Stimulated activated CD4-positive, alpha-beta T cell treated with anti-CD3 and anti-CD28 coated beads, Interleukin-15, amount 100 ng/mL, for 24 hours (primary cell): Measurements from ENCODE around the gene EFCAB11.

Experiments
- DNase-seq: peaks from one replicate; pipeline ENCODE4 v3.0.0-alpha.2; 2020

EFCAB11 gene, protein sequence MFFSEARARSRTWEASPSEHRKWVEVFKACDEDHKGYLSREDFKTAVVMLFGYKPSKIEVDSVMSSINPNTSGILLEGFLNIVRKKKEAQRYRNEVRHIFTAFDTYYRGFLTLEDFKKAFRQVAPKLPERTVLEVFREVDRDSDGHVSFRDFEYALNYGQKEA

DNA sequence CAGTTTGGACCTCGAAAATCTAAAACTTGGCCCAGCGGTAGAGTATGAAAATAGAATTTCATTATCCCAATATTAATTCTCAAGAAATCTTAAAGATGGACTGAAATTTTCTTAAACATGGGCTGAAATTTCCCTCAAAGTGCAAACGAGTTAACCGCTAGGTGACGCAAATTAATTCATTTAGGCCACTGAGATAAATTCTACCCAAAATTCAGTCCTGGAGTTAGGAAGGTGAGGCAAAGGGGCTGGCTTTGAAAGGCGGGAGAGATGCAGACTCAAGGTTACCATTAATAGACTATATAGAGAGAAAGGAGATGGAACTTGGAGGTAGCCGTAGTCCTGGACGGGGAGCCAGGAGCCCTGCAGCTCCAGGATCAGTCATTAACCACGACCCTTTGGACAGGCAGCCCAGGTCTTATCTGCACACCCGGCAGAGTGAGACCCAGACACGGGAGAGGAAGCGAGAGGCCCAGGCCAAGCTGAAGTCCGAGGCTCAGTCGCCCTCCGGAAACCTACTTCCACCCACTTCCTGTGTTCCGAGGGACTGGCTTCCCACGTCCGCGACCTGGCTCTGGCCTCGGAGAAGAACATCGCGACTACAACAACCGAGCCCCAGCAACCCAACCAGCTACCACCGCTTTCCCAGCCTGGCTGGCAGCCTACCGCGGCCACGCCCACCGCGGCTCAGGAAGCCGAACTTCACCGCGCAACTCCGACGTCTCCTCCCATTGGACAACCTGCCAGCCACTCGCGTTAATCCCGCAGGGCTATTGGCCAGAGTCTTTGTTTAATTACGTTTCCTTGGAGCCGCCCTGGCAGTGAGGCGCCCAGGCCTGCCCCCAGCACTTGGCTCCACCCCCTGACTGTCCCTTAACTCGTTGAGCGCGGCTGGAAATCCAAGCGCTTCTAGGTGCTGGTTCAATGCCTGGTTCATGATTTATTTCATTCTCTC, at the start of gene EFCAB11:
Gene EFCAB11 (minus strand): TSS at position 661 of the 952 bp plus-strand sequence. CDS start 70 bp downstream, at position 591.
- peak; percentile 96 for DNase-seq

DNA sequence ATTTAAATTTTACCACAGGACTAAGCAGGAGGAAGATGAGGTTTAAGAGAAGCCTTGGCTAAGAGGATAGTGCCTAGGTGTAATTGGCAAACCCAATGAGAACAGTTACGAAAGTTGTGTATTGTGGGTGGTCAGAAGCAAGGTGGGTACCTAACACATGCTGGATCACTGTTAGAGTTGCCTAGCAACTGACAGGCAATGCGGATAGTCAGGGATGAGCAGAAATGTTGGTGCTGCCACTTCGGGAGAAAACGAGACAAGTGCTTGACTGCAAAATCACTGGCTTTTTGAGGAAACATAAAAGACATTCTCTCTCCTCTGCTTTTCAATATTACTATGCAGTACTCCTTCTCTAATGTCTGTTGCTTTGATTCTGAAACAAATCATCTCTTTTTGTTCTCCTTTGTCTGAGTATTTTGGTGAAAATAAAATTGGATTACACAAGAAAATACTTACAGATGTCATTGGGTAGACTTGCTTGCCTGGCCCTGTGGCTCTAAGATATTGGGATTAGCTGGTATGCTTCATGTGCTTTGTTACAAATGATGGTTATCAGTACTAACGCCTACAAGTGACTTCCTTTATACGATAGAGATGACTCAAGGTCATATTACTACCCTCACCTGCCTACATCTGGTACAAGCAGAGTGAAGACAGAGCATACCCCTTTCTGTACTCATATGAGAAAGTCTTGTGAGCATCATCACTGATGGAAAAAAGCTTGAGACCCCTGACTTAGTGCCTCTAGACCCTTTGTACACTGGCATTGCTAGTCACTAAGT, 49.2 kb upstream of the EFCAB11 start:
- no peak for DNase-seq

DNA sequence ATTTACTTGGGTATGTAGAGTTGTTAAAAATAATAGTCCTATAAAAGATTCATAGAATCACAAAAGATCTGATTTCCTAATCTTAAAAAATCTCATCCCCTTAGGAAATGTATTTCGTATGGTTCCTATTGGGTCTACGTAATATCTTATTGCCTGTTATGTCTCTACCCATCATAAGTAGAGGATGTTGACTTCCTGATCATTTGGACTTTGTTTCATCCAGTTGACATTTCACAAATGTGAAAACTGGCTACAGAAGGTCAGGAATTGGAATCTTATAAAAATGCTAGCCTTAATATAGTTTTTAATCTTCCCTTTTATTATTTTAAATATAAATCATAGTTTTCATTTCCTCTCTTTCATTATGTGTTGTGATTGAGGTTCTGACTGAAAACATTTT, 46.4 kb upstream of the EFCAB11 start:
- no peak for DNase-seq

DNA sequence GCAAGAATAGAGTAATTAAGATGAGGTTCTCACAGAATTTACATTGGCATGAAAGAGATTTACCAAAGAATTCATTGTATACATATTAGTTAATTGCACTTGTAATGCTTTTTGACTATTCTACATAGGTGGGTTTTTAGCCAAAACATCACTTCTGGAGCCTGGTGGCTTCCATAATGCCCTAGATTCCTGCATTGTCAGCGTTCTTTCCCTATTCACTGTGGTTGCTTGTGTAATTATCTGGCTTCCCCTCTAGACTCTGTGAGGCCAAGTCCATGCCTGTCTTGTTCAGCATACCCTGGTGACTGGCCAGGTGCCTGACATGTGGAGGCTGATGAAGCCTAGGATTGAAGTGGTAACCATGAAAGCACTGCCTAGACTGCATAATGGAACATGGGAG, 42.4 kb upstream of the EFCAB11 start:
- DNase-seq, result no peak

DNA sequence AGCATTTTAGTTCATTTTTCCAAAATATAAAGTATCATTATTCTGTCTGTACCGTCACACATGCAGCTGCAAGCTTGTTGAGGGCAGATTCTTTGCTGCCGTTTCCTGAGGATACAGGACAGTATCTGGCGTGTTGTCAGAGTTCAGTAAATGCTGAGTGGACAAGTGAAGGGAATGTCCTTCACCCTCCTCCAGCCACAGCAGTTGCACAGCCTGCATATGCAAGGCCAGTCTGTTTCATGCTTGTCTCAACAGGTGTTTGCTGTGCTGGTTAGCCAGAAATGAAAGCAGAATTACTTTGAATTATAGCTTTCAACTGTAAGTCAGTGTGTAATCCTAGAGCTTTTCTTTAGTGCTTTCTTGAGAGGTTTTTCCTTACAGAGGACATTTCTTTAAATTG, 37.7 kb upstream of the EFCAB11 start:
- no peak for DNase-seq

DNA sequence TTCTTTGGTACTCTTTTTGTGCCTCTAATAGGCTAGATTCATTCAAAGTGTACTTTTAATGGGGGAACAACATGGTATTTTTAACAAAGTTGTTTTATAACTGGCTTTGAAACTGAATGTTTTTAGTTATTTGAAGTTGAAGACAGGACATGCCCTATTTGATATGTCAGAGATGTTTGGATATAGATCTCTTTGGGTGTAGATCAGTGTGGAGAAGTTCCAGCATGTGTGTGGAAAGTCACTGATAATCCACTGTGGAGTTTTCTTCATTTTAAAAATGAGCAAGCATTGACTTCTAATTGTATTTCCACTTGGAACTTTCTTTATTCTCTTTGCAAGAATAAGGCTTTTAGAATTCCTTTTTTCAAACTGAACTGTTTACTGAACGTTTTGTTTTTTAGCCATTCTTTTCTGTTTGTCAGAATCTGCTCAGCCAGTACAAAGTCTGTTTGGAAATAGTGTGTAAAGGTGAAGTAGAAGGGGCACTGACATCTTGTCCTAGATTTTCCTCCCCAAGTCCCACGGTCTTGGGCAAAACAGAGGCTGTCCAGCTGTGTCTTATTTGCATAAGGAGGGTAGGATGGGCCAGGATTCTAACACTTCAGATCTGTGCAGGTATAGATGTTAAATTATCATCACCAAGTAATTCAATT, 36.2 kb upstream of the EFCAB11 start:
- no peak for DNase-seq

DNA sequence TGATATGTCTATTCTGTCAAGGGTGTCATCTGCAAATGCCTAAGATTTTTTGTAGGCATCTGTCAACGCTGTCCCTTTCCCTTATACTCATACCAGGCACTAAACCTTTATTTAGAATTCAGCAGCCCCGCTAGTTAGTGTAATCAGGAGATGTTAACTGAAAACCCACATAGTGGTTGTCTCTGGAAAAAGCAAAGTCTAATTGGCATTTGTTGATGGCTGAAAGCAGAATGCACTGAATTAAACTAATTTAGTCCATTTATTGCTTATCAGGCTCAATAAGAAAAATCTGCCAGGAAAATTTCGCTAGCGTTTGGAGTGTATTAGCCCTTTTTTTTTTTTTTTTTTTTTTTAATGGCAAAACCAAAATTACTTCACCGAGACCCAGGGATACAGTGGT, 35.7 kb upstream of the EFCAB11 start:
- no peak for DNase-seq

DNA sequence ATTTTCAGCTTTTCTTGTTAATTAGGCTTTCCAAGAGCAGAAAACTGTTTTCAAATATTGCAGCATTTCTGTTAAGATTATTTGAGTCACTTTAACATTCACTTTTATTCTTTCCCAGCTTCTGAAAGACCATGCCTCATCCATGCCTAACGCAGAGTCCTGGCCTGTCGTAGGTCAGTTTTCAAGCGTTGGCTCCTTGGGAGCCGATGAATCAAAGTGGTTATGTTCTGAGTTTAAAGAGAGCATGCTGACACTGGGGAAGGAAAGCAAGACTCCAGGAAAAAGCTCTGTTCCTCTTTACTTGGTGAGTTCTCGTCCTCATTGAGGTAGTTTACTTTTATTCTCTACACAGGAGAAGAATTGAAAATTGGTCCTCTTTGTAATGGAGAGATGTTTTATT, 34.3 kb upstream of the EFCAB11 start:
- no peak for DNase-seq

DNA sequence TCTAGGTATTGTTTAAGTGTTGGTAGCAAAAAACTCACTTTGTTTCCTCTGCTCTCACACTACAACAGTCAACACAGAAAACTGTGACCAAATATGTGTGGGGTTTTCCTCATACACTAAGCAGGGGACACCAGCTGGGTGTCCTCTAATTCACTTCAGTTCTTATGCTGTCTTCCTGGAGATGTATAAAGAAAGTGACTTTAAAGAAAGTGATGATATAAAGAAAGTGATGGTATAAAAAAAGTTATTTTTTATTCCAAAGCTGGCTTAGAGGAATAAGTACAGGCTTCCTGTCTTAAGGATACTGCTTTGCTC, 32.6 kb upstream of the EFCAB11 start:
- DNase-seq, result no peak

DNA sequence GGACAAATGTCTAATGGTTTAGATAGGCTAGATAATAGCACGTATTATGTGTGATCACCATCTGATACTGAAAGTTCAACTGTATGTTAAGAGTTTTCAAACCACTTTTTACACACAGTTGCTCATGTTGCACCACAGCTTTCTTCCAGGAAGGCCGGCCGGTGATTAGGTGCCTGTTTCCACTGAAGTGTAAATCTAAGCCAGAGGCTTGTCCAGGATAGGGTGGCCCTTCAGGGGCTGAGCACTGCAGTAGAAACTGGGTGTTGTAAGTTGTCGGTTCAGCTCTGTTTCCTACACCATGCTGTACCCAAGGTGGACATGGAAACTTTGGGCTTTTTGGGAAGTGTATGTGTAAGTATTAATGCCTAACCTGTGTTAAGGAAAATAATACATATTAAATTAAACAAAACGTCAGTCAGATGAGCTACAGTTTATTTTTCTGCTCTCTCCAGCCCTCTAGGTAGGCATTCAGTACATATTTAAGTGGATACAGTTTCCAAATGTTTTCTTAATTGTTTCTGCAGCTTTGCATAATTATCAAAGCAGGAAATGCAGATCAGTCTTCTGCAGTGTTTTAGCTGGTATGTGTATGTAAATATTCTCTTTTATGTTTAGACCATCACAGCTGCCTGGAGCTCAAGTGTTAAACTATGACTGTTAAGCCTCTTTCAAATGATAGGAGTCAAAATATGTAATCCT, 32.1 kb upstream of the EFCAB11 start:
- DNase-seq, result no peak

DNA sequence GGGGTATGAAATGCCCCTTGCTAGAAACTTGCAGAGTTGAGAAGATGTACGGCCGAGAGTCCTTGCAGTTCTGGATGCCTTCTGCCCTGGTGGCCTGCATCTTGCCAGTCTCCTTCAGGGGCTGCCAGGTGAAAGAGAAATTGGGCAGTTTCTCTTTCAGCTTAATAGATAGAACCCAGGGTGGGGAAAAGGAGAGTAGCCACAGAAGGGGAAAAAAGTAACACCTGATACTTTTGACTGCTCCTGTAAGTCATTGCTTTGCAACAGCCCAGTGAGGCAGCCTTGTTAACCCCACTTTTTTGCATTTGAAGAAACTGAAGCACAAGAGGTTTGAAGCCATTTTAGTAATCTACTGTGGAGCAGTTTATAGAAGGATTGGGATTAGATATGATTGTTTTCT, 28.8 kb upstream of the EFCAB11 start:
- DNase-seq, result no peak

DNA sequence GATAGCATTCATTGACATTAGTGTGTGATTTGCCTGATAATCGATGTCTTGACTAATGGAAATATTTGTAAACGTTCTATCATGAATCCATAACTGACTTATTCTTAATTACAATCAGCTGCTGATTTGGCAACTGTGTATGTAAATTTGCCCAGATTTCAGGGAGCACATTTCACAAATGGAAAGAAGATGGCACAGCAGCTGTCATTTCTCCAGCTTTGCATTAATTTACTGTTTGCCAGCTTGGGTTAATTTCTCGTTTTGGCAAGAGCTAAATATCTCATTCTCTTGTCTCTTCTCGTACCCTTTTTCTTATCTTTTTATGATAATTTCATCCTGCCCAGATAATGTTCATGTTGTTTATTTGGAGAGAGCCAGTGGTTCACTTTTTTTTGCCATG, 24.1 kb upstream of the EFCAB11 start:
- DNase-seq, result no peak

DNA sequence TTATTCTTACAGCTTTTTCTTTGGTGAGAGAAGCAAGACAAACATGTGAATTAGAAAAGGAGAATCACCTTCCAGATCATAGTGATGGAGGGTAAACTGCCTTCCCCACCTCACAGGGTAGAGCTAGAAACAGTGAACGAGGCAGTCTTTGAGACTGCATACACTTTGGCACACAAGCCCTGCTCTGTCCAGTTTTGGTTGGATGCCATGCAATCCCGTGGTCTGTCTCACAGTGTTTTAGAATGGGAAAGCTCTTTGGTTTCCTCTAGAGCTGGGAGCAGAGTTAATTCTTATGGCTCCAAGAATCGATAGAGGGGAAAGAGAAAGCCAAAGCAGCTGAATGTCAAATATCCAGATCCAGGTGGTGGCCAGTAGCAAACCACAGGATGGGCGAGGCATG, 23.1 kb upstream of the EFCAB11 start:
- DNase-seq, result no peak

DNA sequence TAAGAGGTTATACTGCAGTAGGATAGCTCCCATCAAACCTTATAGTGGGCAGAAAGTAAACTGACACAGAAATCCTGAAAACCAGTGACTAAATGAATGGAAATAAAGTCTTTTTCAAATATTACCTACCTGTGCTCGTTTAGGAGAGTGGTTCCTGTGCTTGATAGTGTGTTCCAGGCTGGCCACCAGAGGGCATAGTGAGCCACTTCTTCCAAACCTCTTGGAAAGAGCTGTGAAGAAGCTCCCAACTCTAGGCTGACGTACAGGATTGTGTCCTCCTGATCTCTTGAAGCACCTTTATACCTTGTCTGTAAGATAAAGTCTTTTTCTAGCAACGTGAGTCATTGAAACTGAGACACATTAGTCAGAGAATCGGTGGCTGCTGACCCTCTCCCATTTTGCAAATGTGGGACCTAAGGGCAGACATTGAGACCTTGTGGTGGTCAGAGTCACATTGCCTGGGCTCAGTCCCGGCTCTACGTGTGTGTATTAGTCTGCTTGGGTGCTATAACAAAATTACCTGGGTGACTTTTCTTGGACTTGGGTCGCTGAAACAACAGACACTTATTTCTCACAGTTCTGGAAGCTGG, 18.8 kb upstream of the EFCAB11 start:
- DNase-seq, result peak; percentile 64

DNA sequence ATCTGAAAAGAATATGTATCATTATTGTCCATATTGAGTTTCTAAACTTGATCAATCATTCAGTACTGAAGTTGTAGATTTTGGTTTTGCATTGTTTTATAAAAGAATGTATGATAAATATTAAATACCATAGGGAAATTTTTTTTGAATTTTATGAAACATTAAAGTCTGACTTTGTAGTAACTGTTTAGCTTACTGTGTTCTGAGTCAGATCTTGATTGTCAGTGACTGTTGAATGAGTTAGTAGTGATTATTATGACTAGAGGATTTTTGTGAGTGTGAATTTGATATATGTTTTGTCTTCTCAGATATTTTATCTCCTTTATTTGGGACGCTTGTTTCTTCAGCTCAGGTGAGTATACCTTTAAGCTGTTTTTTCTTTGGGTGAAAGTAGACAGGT, 11.3 kb upstream of the EFCAB11 start:
- DNase-seq, result no peak

DNA sequence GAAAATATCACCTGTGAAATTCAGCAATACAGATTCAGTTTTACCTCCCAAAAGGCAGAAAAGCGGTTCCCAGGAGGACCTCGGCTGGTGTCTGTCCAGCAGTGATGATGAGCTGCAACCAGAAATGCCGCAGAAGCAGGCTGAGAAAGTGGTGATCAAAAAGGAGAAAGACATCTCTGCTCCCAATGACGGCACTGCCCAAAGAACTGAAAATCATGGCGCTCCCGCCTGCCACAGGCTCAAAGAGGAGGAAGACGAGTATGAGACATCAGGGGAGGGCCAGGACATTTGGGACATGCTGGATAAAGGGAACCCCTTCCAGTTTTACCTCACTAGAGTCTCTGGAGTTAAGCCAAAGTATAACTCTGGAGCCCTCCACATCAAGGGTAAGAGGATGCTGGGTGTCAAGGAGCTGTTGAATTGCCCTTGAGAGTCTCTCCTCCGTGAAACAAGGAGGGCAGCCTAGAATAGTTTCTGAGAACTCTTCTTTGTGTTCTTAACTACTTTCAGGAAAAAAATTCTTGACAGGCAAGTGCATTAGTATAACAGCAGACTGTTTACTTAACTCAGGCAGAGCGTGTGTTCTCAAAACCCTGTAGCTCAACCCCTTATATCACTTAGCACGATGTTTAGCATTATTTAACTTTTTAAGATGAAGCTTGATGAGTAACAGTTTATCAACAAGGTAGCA, 8.9 kb upstream of the EFCAB11 start:
- no peak for DNase-seq

DNA sequence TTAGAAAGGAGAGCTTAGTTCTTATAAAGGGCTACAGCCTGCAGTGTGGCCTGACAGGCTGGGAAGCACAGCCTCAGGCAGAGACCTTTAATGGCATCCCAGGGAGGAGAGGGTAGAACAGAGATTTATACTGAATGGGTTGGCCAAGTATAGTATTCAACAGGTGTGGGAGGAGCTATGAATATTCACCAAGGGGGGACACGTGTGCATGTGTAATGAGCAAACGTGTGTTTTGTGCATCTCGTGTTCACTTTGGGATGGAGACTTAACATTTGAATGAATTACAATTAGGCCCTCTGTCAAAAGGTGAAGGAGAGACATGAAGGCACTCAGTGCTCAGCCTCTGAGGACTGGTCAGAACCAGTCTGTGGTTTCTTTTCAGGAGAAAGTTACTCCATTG, 6.4 kb upstream of the EFCAB11 start:
- DNase-seq, result no peak

DNA sequence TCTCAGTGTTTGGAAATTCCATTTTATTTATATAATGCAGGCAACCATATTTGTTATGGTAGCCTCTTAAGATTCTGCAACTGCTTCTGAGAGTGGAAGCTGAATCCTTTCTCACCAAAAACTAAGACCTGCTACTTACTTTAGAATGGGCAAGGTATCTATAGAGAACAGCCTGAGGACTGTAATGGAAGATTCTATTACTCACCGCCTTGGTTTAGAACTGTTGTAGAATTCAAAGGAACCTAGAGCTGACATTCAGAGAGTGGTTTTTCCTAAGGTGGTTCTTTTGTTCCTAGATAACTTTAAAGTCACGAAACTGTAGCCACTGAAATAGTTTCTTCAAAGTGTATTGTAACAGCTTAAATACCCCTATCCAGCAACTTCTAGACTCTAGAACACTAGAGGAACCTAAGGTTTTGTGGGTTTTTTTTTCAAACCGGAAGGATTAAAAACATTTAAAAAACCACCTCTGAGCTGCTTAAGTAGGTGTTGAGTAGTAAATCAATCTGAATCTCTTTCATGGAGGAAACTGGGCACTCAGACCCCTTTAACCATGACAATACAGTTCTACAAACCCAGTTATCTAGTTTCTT, 5.4 kb upstream of the EFCAB11 start:
- DNase-seq, result no peak

DNA sequence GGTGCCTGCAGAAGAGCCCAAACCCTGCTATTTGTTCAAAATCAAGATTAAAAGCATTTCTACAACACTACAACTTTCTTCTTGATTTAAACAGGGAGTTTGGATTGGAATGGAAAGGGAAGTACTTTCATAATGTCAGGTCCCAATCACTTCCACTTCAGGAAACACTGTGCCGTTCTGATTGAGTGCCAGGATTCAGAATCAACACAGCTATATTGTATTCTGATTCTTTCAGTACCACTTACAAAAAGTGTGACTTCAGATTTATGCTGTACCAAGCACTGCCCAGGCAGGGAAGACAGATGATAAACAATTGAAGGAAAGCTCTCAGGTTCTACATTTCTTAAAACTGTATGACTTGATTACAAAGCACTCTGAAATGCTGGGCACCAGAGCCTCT, 4.4 kb upstream of the EFCAB11 start:
- no peak for DNase-seq

DNA sequence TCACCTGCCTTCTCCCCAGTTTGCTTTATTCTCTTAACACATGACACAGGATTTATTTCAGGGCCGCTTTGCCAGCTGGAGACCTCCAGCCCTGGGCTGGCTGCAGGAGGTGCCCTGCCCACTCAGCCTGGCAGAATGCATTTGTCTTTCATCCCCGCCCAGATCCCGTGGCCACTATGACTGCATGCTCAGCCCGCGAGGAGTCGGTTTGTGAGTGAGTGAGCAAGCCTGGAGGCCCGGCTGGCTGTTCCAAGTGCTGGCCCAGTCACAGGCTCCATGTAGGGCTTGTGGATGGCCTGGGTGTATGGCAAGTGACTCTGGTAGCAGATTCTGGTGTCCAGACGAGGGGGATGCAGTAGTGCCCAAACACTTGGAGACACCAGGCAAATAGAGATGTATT, 3.3 kb upstream of the EFCAB11 start:
- DNase-seq, result no peak

DNA sequence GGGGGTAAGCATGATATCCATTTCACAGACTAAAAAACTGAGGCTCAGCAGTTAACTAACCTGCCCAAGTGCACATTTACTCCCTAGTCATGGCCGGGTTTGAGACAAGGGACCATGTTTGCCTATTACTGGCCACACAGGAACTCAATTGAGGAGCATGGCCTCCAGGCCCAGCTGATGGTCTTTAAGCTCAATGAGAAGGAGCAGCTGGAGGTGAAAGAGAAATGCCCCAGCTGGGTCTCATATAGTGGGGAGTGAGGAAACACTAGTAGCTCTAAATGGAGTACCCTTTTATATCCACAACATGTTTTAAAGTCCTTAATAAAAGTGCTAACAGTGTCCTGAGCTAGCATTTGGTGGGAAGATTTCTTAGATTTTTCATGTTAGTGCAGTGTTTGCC, 2.8 kb upstream of the EFCAB11 start:
- DNase-seq, result no peak
